PC-3 (cell line): ENCODE data around the gene SPATA16.
"Not testable (repeated sequence)": the region's sequence is repeated elsewhere in the genome, so short reads cannot be mapped to it uniquely, and the experiment has no call there.

ENCODE experiments used
- EZH2 ChIP-seq: fragments of 300-600 bp; sonication (generic); IDR thresholded peaks from one replicate; pipeline ENCODE4 v1.6.1; 2017; ENCODE audit warnings: antibody characterized with exemption, mild to moderate bottlenecking, low read length; ENCODE audit not compliant: unreplicated experiment
- EZH2phosphoT487 ChIP-seq: fragments of 300-600 bp; sonication (generic); IDR thresholded peaks from 2 replicates; pipeline ENCODE4 v1.6.1; 2018; ENCODE audit warnings: mild to moderate bottlenecking, antibody characterized with exemption, low read length, borderline replicate concordance
- TF ChIP-seq, protein P1 (sequence below): fragments of 300-600 bp; sonication (generic); conservative IDR thresholded peaks from 2 replicates; pipeline ENCODE4 v1.5.1; 2017; ENCODE audit warnings: antibody characterized with exemption, low read depth, mild to moderate bottlenecking, low read length

DNA sequence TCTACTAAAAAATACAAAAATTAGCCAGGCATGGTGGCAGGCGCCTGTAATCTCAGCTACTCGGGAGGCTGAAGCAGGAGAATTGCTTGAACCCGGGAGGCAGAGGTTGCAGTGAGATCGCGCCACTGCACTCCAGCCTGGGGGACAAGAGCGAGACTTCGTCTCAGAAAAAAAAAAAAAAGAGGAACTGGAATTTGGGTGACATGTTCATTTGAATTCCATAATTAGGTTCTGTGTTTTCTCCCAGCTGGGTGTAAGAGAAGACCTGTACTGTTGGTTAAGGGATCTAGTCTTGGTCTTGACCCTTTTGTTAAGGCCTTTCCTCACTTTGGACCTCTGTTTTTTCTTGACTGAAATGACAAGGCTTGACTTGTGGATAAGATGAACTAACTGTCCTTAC is 120.9 kb downstream of the SPATA16 start:
- not testable (repeated sequence) for TF ChIP-seq EZH2phosphoT487, EZH2
- TF ChIP-seq, protein P1, sequence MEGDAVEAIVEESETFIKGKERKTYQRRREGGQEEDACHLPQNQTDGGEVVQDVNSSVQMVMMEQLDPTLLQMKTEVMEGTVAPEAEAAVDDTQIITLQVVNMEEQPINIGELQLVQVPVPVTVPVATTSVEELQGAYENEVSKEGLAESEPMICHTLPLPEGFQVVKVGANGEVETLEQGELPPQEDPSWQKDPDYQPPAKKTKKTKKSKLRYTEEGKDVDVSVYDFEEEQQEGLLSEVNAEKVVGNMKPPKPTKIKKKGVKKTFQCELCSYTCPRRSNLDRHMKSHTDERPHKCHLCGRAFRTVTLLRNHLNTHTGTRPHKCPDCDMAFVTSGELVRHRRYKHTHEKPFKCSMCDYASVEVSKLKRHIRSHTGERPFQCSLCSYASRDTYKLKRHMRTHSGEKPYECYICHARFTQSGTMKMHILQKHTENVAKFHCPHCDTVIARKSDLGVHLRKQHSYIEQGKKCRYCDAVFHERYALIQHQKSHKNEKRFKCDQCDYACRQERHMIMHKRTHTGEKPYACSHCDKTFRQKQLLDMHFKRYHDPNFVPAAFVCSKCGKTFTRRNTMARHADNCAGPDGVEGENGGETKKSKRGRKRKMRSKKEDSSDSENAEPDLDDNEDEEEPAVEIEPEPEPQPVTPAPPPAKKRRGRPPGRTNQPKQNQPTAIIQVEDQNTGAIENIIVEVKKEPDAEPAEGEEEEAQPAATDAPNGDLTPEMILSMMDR, result not testable (repeated sequence)
